ENCODE measurements around the gene PLB1.

PLB1 gene

GRCh38 chr2:28558158-28558820 lies 62.4 kb downstream of the PLB1 start:
- DNase-seq (ENCODE audit: extremely low read depth in 1 of 2, low read depth in 1 of 2), result no peak

GRCh38 chr2:28558918-28559317 lies 63.1 kb downstream of the PLB1 start:
- no peak for DNase-seq (ENCODE audit: extremely low read depth in 1 of 2, low read depth in 1 of 2)

DNA sequence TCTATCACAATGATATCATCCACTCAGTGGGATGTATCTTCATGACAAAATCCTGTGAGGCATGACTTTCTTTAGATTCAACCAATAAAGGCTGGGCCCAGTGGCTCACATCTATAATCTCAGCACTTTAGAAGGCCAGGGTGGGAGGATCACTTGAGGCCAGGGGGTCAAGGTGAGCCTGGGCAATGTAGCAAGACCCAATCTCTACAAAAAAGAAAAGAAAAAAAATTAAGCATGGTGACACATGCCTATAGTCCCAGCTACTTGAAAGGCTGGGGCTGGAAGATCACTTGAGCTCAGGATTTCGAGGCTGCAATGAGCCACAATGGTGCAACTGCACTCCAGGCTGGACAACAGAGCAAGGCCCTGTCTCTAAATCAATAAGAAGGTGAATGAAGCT lies 68.0 kb downstream of the PLB1 start:
- no peak for DNase-seq (ENCODE audit: extremely low read depth in 1 of 2, low read depth in 1 of 2)

DNA sequence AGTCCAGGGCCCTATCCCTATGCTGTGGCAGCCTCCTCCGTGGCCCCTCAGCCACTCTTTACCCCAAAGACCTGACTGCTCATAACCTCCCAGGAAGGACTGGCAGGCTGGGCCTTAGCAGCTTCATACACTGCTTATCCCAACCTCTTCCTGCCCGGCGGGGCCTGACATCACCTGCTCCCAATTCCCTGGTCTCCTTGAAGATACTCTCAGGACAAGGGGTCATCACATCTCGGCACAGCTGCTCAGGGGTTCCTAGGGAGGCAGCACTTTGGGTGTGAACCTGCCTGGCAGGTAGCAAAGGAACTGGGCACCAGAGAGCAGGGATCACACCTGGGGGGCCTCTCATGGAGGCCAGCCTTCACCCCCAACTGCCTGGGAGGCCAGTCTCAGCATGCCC lies 68.5 kb downstream of the PLB1 start:
- no peak for DNase-seq (ENCODE audit: extremely low read depth in 1 of 2, low read depth in 1 of 2)

GRCh38 chr2:28565033-28565432 lies 69.2 kb downstream of the PLB1 start:
- no peak for DNase-seq (ENCODE audit: extremely low read depth in 1 of 2, low read depth in 1 of 2)

DNA sequence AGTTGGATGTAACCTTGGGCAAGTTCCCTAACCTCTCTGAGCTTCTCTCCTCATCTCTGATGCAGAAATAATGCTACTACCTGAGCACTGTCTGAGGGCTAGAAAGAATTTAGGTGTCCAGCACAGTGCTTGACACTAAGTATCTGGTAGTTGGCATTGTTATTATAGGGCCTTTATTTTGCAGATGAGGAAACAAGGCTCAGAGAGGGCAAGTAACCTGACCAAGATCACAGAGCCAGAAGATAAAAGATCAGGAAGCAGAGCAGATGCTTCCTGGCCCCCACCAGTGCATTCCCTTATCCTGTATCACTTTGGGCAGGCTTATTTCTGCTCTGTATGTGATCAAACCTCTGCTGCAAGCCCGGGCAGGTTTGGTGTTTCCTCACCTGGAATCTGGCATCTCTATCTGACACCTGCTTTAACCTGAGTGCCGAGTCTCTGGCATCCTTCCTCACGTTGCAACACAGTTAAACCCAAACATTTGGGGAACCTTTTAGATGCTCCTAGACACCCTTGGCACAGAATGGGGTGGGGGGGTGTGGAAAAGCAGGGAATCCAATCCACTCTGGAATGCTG lies 69.9 kb downstream of the PLB1 start:
- no peak for DNase-seq (ENCODE audit: extremely low read depth in 1 of 2, low read depth in 1 of 2)

- peak; percentile 78 to 81 for DNase-seq (ENCODE audit: extremely low read depth in 1 of 2, low read depth in 1 of 2)
Measured at GRCh38 chr2:28566521-28567041, 70.7 kb downstream of the PLB1 start.

DNA sequence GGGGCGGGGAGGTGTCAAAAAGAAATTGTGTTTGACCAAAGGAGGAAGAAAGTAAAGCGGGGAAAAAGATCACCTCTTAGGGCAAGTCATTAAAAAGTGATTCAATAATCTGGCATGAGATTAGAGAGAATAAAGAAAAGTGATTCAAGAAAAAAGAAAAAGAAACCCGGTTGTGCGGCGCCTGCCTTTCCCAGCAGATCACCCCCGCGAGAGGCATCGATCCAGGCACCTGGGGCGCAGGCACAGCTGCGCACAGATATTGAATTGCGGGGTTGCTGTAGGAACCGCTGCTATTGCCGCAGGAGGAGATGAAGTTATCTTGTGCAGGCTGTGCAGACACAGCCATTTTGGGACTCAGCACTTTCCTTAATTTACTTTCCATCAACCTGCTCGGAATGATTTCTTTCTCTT lies 71.2 kb downstream of the PLB1 start:
- DNase-seq (ENCODE audit: extremely low read depth in 1 of 2, low read depth in 1 of 2), result no peak

DNA sequence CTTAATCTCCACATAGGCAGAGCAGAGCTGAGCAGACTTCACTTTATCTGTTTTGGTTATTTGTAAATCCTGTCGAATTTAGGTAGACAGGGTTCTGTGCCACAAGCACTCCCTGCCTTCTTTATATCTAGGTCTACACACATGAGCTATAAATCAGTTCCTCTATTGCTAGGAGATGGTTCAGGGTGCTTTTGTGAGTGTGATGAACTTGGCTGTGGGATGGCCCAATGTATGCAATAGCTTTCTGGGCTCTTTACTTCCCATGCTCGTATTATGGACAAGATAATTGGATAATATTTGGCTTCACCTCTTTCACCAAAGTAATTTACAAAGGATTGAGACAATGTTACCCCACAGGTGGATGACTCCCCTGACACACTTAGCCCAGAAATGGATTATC lies 72.2 kb downstream of the PLB1 start:
- no peak for DNase-seq (ENCODE audit: extremely low read depth in 1 of 2, low read depth in 1 of 2)

DNA sequence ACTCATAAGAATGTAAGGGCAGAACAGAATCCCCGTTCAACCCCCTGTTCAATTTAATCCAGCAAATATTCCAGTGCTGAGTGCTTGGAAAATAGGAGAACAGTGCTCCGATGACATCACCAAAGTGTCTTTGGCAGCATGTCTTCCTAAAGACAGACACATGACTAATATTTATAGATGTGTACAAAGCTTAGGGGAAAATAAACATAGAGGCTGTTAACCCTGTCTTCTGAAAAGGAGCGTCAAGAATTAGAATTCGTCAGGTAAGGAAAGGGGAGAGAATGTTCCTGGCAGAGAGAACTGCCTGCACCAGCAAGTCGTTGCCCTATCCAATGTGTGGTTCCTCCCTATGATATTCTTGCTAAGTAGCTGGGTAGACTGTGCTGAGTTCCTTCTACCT lies 72.7 kb downstream of the PLB1 start:
- DNase-seq (ENCODE audit: extremely low read depth in 1 of 2, low read depth in 1 of 2), result no peak

DNA sequence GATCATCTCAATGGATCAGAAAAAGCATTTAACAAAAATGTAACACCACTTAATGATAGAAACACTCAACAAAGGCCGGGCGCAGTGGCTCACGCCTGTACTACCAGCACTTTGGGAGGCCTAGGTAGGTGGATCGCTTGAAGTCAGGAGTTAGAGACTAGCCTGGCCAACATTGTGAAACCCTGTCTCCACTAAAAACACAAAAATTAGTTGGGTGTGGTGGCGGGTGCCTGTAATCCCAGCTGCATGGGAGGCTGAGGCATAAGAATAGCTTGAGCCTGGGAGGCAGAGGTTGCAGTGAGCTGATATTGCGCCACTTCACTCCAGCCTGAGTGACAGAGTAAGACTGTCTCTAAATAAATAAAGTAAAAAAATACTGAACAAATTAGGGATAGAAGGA lies 74.6 kb downstream of the PLB1 start:
- no peak for DNase-seq (ENCODE audit: extremely low read depth in 1 of 2, low read depth in 1 of 2)

DNA sequence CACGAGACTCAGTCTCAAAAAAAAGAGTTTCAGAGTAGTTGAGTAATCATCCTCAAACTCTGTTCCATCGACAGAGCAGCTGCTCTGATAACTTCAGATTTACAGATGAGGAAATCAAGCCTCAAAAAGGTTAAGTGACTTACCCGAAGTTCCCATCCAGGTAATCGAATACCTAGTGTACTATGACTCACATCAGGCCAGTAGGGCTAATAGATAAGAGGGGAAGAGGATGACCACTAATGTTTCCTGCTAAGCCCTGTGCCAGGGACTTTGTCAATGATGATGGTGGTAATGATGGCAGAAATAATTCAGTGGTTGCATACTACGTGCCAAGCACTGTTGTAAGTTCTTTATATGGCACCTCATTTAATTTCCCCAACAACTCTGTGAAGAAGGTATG lies 80.9 kb downstream of the PLB1 start:
- no peak for DNase-seq (ENCODE audit: extremely low read depth in 1 of 2, low read depth in 1 of 2)

- DNase-seq (ENCODE audit: extremely low read depth in 1 of 2, low read depth in 1 of 2), result no peak
Measured at GRCh38 chr2:28577791-28578680, 82.2 kb downstream of the PLB1 start.

DNA sequence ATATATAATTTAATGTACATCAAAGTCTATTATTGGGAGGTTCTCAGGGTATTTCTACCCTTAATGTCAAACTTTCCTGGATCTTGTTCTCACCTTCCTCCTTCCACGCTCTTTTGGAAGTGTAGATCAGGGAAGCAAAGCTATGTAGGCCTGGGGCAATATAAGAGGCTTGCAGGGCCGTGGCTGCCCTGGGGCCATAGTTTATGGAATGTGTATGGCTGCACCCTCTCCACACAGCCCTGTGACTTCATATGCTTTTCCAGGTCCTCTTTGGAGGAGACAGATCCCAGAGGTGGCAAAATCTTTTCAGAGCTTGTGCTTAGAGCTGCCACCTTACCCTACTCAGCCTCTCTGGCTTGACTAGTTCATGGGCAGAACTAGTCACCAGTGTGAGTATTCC lies 82.9 kb downstream of the PLB1 start:
- no peak for DNase-seq (ENCODE audit: extremely low read depth in 1 of 2, low read depth in 1 of 2)

DNA sequence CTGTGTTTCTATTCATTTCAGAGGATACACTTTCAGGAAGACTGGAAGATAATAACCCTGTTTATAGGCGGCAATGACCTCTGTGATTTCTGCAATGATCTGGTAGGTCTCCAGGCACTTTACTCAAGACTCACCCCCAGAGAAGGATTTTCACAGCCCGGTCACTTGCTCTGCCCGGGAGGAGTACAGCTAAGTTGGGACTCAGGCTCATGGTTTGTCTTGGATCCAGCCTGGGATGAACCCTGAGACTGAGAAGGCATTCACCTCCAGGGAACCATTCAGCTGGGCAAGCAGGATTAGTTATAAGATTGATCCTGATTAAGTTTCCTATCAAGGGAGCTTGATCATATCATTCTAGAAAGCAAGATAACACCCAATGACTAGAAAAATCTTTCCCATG lies 83.7 kb downstream of the PLB1 start:
- no peak for DNase-seq (ENCODE audit: extremely low read depth in 1 of 2, low read depth in 1 of 2)

GRCh38 chr2:28580078-28580477 lies 84.2 kb downstream of the PLB1 start:
- DNase-seq (ENCODE audit: extremely low read depth in 1 of 2, low read depth in 1 of 2), result no peak

- no peak for DNase-seq (ENCODE audit: extremely low read depth in 1 of 2, low read depth in 1 of 2)
Measured at GRCh38 chr2:28581312-28581711, 85.5 kb downstream of the PLB1 start.

GRCh38 chr2:28582152-28582551 lies 86.3 kb downstream of the PLB1 start:
- DNase-seq (ENCODE audit: extremely low read depth in 1 of 2, low read depth in 1 of 2), result no peak

GRCh38 chr2:28582595-28582994 lies 86.7 kb downstream of the PLB1 start:
- no peak for DNase-seq (ENCODE audit: extremely low read depth in 1 of 2, low read depth in 1 of 2)

- DNase-seq (ENCODE audit: extremely low read depth in 1 of 2, low read depth in 1 of 2), result peak; percentile 55 to 81
Measured at GRCh38 chr2:28583899-28584553, 88.2 kb downstream of the PLB1 start.

DNA sequence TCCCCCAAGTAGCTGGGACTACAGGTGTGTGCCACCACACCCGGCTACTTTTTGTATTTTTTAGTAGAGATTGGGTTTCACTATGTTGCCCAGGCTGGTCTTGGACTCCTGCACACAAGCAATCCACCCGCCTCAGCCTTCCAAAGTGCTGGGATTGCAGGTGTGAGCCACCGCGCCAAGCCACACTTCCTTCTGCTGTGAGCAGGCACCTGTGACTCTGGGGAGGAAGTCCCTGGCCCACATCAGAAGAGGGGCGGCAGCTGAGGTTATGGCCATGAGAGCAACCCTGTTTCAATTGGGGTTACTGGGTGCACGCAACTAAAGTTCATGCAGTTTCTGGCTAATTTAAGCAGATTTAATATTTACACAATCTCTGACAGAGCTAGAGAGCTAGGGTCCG lies 91.0 kb downstream of the PLB1 start:
- DNase-seq (ENCODE audit: extremely low read depth in 1 of 2, low read depth in 1 of 2), result peak in 1 of 2 donors; percentile 37

All from stimulated activated CD8-positive, alpha-beta memory T cell treated with anti-CD3 and anti-CD28 coated beads, Interleukin-7, amount 100 ng/mL, for 48 hours (primary cell).